Cerebellar cortex (tissue), 1 donor: ENCODE results near the gene TBC1D30.

ENCODE experiments used
- DNase-seq: peaks from one replicate; pipeline ENCODE4 v3.0.0-alpha.2; 2015; ENCODE audit warnings: low spot score

Gene TBC1D30

GRCh38 chr12:64864319-64864718 is 39.9 kb downstream of the TBC1D30 start:
- DNase-seq = no peak

- DNase-seq = no peak
These were observed 50.7 kb downstream of the TBC1D30 start for GRCh38 chr12:64875186-64875585.

- DNase-seq = no peak
These were observed 52.1 kb downstream of the TBC1D30 start for GRCh38 chr12:64876388-64877071.

- no peak for DNase-seq
These were observed 53.0 kb downstream of the TBC1D30 start for GRCh38 chr12:64877363-64878004.

- DNase-seq = no peak
These were observed 58.2 kb downstream of the TBC1D30 start for GRCh38 chr12:64882687-64883086.

GRCh38 chr12:64883264-64884163 is 59.1 kb downstream of the TBC1D30 start:
- peak; percentile 20 for DNase-seq

- DNase-seq = no peak
These were observed 59.7 kb downstream of the TBC1D30 start for GRCh38 chr12:64884164-64884542.

GRCh38 chr12:64884728-64885127 is 60.3 kb downstream of the TBC1D30 start:
- no peak for DNase-seq

GRCh38 chr12:64889434-64890216 is 65.2 kb downstream of the TBC1D30 start:
- no peak for DNase-seq

- DNase-seq = peak; percentile 80
These were observed 66.5 kb downstream of the TBC1D30 start for GRCh38 chr12:64890873-64891468.

GRCh38 chr12:64891629-64892028 is 67.2 kb downstream of the TBC1D30 start:
- DNase-seq = peak; percentile 14

GRCh38 chr12:64892561-64892960 is 68.1 kb downstream of the TBC1D30 start:
- no peak for DNase-seq

- DNase-seq = no peak
These were observed 69.5 kb downstream of the TBC1D30 start for GRCh38 chr12:64893961-64894360.

- no peak for DNase-seq
These were observed 70.5 kb downstream of the TBC1D30 start for GRCh38 chr12:64894827-64895475.

GRCh38 chr12:64895526-64895925 is 71.1 kb downstream of the TBC1D30 start:
- no peak for DNase-seq

GRCh38 chr12:64900540-64900939 is 76.1 kb downstream of the TBC1D30 start:
- DNase-seq = no peak

- no peak for DNase-seq
These were observed 79.2 kb downstream of the TBC1D30 start for GRCh38 chr12:64903479-64904152.

- no peak for DNase-seq
These were observed 82.7 kb downstream of the TBC1D30 start for GRCh38 chr12:64907097-64907496.

- no peak for DNase-seq
These were observed 84.7 kb downstream of the TBC1D30 start for GRCh38 chr12:64909124-64909523.

- no peak for DNase-seq
These were observed 86.6 kb downstream of the TBC1D30 start for GRCh38 chr12:64911081-64911480.
